ENCODE measurements around the gene RAVER1.
"Not testable (repeated sequence)": the region's sequence is repeated elsewhere in the genome, so short reads cannot be mapped to it uniquely, and the experiment has no call there.

RAVER1 gene

GRCh38 chr19:10332965-10333757 lies at the start of gene RAVER1:
RAVER1 (minus strand) TSS chr19:10333529; CDS start chr19:10333507, 22 bp downstream.
- DNase-seq, result peak; percentile 90

GRCh38 chr19:10383223-10383499 lies 49.8 kb upstream of the RAVER1 start:
- not testable (repeated sequence) for DNase-seq

GRCh38 chr19:10380313-10381102 lies 47.2 kb upstream of the RAVER1 start, which contains the start of gene TYK2:
TYK2 (minus strand) TSS chr19:10380572; CDS start chr19:10378406, 2,166 bp downstream.
- peak; percentile 95 for DNase-seq

GRCh38 chr19:10379880-10380312 lies 46.6 kb upstream of the RAVER1 start:
- no peak for DNase-seq

- DNase-seq, result no peak
Observed at GRCh38 chr19:10378124-10378523, 44.8 kb upstream of the RAVER1 start.

- DNase-seq, result not testable (repeated sequence)
Observed at GRCh38 chr19:10377140-10377640, 43.9 kb upstream of the RAVER1 start.

- DNase-seq, result no peak
Observed at GRCh38 chr19:10374931-10375330, 41.6 kb upstream of the RAVER1 start.

- no peak for DNase-seq
Observed at GRCh38 chr19:10372690-10373089, 39.4 kb upstream of the RAVER1 start.

- no peak for DNase-seq
Observed at GRCh38 chr19:10368101-10368803, 34.9 kb upstream of the RAVER1 start.

- DNase-seq, result not testable (repeated sequence)
Observed at GRCh38 chr19:10366950-10367512, 33.7 kb upstream of the RAVER1 start.

GRCh38 chr19:10365518-10365917 lies 32.2 kb upstream of the RAVER1 start:
- no peak for DNase-seq

- DNase-seq, result no peak
Observed at GRCh38 chr19:10364644-10365043, 31.3 kb upstream of the RAVER1 start.

- DNase-seq, result no peak
Observed at GRCh38 chr19:10363789-10364281, 30.5 kb upstream of the RAVER1 start.

- no peak for DNase-seq
Observed at GRCh38 chr19:10362259-10362658, 28.9 kb upstream of the RAVER1 start.

GRCh38 chr19:10361569-10362011 lies 28.3 kb upstream of the RAVER1 start:
- no peak for DNase-seq

GRCh38 chr19:10356431-10356830 lies 23.1 kb upstream of the RAVER1 start:
- no peak for DNase-seq

- DNase-seq, result no peak
Observed at GRCh38 chr19:10353793-10354391, 20.6 kb upstream of the RAVER1 start.

GRCh38 chr19:10352764-10353671 lies 19.7 kb upstream of the RAVER1 start:
- DNase-seq, result no peak

- no peak for DNase-seq
Observed at GRCh38 chr19:10346509-10346908, 13.2 kb upstream of the RAVER1 start.

GRCh38 chr19:10344780-10345179 lies 11.5 kb upstream of the RAVER1 start:
- DNase-seq, result no peak

- no peak for DNase-seq
Observed at GRCh38 chr19:10343495-10343894, 10.2 kb upstream of the RAVER1 start.
